Adipose tissue (tissue), 3 donors: ENCODE measurements around the gene GLRX5. TPM values are rescaled to one million over a fixed set of nuclear protein-coding genes. Genes with fewer than 3 reads are reported as not detected.

Source experiments
- H3K27ac ChIP-seq: one replicate; pipeline ENCODE4 v1.5.1; 2013; ENCODE audit warnings: low read depth, low read length
- WGBS, 3 donors: extraction: QIAGEN DNeasy Blood & Tissue Kit; methylation state at CpG; one replicate each; pipeline ENCODE4 v1.1.7; 2013; 5-methylcytosine and 5-hydroxymethylcytosine counted together
- polyA plus RNA-seq, 3 donors: library from polyadenylated mRNA; stranded (reverse); fragments of 200-250 nt; gene quantifications; one replicate each; pipeline ENCODE4 v1.2.3, GENCODE V29; 2013
- donor health status: healthy with polysubstance abuse.
- donor health status: Bipolar disorder and iron deficiency.
- donor health status: healthy.

The GLRX5 gene
- polyA plus RNA-seq, 3 donors = 19.8 to 41.1 (median 38.3) TPM

DNA sequence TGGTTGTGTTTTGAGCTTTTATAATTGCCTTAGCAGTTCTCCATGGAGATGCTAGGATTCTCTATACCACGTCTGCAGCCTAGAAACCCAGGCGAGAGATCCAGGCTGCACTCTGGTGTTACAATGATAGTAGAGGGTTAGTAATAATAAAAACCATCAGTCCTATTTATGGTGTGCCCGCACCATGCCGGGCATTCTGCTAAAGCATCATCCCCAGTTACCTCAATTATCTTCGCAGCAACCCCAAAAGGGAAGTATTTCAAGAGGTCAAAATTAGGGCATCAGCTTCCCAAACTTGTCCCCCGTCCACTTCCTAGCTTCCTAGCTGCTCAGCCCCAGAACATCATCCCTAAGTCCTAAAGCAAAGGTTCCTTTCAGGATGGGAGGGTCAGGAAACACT, 21.6 kb upstream of the GLRX5 start:
- WGBS, 3 donors = 51 to 83% (median 59%) methylated on average over 6 of the region's 6 CpGs
- no peak overlapping the region for H3K27ac ChIP-seq

DNA sequence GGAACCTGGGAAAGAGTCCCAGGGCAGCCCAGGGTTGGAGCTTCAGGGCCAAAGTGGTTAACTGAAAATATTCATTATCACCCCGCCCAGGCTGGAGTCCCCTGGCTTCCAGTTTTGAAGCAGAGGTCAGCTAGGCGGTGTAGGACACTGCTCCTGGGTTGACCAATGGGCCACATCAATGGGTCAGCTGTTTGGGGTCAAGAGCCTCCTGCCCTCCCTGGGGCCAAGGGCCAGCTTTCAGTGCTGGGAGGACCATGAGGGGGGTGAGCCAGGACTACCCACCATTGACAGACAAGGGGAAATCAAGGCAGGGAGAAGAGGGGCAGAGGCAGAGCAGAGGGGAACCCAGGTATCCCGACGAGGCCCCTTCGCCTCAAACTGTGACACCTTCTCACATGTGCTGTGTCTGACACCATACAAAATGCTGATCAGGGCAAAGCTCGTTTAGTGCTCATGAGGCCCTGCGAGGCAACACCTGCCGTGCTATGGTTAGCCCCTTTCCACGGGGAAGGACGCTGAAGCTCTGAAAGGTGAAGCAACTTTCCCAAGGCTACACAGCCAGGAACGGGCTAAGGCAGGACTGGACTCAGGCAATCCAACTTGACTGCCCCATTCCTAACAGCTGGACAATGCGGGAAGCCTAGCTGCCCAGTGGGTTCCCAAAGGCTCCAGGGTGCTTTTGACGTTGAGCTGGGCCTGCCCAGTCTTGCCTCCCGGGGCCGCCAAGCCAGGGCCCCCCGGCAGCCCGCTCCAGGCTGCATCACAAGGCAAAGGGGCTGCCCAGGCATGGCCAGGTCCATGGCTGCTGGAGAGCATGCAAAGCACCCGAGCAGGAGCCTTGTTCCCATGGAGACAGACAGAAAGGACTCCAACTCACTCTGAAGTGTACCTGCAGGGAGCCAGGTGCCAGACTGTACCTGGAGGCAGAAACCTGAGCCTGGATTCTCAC, 20.4 kb upstream of the GLRX5 start:
- H3K27ac ChIP-seq = no peak overlapping the region
- WGBS, 3 donors = 68 to 73% (median 72%) methylated on average over 18 of the region's 18 CpGs

DNA sequence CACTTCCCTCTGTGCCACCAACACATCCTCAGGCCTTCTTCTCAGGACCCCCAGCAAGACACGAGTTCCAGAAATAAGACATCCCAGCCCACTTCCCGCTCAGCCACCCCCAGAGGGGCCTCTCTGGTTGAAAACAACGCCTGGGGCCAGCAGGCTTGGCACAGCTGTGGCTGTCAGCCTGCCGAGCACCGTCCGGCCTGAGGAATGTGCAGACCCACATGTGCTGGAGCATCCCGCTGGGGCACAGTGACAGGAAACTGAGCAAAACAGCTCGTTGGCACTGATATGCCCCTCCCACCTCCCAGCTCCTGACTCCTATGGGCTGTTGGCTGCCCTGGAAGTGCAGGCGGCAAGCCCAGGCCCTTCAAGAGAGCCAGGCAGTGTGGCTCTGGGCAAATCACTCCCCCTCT, 19.8 kb upstream of the GLRX5 start:
- H3K27ac ChIP-seq = no peak overlapping the region
- 8 to 42% (median 14%) methylated on average over 9 of the region's 9 CpGs for WGBS, 3 donors

DNA sequence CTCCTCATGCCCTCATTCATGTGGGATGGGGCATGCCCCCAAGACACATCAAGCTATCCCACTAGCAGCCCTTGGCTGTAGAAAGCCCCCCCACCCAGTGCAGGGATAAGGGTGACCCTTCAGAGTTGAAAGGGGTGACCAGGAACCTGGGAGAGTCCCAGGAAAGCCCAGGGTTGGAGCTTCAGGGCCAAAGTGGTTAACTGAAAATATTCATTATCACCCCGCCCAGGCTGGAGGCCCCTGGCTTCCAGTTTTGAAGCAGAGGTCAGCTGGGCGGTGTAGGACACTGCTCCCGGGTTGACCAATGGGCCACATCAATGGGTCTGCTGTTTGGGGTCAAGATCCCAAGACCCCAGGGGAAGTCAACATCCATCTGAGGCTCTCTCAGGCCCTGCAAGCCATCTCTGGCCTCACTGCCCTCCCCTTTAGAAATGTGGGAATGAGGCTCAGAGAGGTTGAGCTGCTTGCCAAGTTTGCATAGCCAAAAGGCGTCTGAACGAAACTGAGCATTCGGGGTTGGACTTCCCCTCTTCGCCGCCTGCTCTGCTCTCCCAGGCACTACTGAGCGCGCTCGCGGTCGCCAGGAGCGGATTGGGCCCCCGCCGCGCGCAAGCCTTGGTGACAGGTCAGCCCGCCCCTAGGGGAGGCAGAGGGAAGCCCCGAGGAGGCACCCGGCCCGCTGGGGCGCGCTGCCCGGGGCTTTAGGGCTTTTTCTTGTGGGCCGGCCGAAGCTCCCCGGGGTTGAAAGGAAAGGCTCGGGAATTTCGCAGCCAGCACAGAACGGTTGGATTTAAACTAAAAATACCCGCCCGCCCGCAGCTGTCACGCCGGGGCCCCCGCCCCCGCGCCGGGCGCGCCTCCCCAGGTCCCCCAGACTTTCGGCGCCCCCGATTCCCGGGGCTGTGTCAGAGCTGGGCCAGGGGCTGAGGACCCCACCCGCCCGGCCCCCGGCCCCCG, 19.0 kb upstream of the GLRX5 start:
- WGBS, 3 donors = 1 to 4% (median 2%) methylated on average over 40 to 50 of the region's 50 CpGs

DNA sequence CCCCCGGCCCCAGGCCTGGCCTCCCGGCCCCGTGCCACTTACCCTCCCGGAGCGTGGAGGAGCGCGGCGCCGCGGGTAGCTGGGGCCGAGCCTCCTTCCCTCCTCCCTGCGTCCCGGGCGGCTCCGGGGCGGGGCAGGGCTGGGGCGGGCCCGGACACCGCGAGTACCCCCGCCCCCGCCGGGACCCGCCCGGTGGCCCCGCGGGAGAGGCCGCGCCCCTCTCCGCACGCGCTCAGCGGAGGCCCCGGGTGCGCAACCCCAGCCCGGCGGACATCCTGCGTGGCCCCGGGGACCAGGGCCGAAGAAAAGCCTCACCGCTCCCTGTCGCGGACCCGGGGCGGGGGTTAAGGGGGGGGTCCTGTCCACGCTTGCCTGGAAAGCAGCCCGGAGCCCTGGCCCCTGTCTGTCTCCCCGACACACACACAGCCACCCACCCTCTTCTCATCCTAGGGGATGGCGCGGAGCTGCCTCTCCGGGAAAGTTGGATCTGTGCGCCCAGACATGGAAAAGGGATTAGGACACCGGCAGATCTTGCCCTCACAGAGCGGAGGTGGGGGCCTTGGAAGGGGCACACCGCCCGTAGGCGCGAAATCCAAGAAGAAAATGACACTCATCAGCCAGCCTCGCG, 18.2 kb upstream of the GLRX5 start, which contains the start of gene SYNE3:
Gene SYNE3 (minus strand): TSS at position 97 of the 628 bp plus-strand sequence. CDS start 40,829 bp downstream, outside the sequence.
- peak within 1 kb of the TSS; percentile 44 for H3K27ac ChIP-seq
- WGBS, 3 donors = 10 to 11% (median 11%) methylated on average over 37 to 53 of the region's 60 CpGs

More for the DNA sequence above, 19.0 kb upstream of the GLRX5 start:
- H3K27ac ChIP-seq = peak overlapping the region; percentile 44

DNA sequence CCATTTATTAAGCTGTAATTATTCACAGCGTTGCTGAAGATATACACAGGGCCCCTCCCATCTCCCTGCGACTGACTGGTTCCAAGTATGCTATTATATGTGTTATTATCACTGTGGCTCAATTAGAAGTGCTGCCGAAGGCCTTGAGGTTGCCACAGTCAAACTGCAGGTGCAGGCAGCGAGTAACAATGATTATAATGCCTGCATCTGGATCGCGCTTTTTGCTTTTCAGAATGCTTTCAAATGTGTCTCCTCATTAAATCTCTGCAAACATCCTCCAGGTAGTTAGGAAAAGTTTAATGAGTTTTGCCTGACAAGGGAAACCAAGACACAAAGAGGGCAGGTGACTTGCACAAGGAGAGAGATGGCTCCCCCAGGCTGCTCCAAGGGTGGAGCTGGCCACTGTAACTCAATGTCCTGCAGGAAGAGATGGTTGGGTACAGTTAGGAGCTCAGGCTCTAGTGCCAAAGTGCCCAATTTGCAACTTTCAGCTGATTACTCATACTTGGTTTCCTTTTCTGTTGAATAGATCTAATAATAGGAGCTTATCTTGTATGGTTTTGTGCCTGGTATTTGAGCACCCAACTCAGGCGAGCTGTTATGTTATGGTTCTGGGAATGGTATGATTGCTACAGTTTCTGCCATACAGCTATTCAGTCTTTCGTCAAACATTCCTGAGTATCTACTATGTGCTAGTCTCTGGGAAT, 16.7 kb upstream of the GLRX5 start:
- no peak overlapping the region for H3K27ac ChIP-seq
- WGBS, 3 donors = 53 to 70% (median 55%) methylated on average over 8 of the region's 8 CpGs

DNA sequence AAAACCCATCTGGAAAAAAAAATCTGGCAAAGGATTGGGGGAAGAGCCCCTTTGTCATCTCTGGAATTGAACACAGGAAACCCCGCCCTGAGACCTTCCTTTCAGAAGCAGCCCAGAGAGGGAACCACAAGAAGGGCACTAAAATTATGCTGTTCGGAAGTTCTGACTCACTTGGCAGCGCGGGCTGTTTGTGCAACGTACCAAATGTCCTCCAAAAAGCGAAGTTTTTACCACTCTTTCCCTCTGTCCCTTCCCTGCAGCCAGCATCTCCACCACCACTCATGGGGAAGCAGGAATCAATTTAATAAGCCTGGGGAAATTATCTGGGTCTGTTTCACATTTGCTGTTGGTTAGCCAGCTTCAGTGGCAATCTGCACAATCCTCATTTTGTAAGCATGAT, 15.2 kb upstream of the GLRX5 start:
- H3K27ac ChIP-seq = no peak overlapping the region
- 13 to 53% (median 19%) methylated on average over 6 of the region's 6 CpGs for WGBS, 3 donors

DNA sequence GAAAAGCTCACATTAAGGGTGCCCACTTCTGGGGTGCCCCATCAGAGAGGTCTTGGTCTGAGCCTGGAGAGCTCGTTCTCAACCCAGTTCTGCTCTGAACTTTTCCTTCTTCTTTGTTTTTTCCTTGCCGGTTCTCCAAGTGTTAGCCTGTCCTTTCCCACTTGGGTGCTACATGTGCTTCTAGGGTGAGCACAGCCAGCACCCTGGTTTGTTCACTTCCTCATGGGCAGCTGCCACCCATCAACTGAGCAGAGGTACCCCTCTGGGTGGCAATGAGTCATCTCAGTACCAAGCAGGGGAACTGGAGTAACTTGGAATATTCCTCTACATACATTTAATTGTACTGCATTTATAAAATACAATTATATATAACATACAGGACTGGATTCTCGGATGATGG, 14.5 kb upstream of the GLRX5 start:
- H3K27ac ChIP-seq = no peak overlapping the region
- whole genome bisulfite sequencing, 3 donors = 62 to 68% (median 67%) methylated on average over 3 of the region's 3 CpGs

DNA sequence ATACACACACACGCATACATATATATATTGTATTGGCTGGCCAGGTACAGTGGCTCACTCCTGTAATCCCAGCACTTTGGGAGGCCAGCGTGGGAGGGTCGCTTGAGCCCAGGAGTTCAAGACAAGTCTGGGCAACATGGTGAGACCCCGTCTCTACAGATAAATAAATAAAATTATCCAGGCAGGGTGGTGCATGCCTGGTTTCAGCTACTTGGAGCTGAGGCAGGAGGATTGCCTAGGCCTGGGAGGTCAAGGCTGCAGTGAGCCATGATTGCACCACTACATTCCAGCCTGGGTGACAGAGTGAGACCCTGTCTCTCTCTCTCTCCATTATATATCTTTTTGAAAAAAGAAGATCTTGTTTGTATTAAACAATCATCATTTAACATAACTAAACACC, 13.8 kb upstream of the GLRX5 start:
- WGBS, 3 donors = 86 to 91% (median 91%) methylated on average over 4 of the region's 4 CpGs

DNA sequence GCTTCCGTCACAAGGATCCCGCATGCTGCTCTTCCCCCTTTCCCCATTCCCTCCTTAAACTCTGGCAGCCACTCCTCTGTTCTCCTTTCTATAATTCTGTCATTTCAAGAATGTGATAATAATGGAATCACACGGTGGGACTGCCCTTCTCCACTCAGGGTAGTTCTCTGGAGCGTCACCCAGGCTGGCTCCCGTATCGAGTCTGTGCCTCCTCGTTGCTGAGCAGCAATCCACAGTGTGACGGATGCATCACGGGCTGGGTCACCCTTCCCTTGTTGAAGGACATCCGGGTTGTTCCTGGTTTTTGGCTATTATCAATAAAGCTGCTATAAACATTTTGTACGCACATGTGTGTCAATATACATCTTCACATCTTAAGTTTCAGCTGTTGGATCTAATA, 12.7 kb upstream of the GLRX5 start:
- WGBS, 3 donors = 87 to 92% (median 89%) methylated on average over 11 of the region's 11 CpGs
- no peak overlapping the region for H3K27ac ChIP-seq

More for the DNA sequence above, 13.8 kb upstream of the GLRX5 start:
- H3K27ac ChIP-seq = no peak overlapping the region

DNA sequence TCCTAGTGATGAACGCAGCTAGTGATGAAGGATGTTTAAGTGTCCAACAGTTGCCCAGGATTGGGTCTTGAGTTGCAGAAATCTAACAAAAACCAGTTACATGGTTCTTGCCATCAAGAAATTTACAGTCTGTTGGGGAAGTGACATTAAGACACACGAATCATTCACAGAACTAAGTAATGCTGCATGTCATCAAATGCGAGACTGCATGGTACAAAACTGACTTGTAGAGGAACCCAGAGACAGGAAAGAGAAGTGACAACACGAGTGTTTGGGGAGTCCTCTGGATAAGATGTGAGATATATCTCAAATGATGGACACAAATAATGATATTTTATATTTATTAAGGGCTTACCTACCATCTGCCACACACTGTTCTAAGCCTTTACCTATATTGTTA, 12.3 kb upstream of the GLRX5 start:
- H3K27ac ChIP-seq = no peak overlapping the region

DNA sequence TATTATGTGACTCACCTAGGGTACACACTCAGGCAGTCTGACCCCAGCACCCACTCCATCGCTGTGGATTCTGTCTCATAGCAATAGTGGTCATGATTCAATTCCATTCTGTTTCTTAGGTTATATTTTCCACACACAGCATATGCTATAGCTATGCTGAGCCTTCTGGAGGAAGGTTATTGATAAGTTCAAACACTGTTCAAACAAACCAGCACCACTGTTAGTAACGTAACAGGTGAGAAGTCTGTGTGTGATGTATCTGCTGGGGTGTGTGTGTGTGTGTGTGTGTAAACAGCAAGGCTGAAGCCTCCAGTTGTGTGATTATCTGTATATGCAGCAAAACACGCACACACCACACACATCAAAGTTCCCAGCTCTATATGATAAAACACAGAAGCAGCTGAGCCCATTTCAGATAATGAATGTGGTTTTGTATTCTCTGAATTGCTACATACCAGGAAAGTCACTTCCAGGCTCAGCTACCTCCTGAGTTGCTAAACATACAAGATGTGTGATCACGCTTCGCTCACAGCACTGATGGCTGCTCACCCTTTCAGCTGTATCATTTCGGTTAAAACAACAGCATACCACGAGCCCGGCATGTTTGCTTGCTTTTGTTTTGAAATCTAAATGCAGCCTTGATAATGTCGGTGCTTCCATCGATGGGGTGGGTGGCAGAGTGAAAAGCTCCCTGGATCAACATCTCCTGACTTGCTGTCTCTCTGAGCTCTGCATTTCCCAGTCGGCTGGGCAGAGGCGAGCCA, 11.6 kb upstream of the GLRX5 start:
- no peak overlapping the region for H3K27ac ChIP-seq
- WGBS, 3 donors = 36 to 45% (median 44%) methylated on average over 12 of the region's 12 CpGs

More for the DNA sequence above, 12.3 kb upstream of the GLRX5 start:
- WGBS, 3 donors = 62 to 87% (median 70%) methylated on average over 4 of the region's 4 CpGs

DNA sequence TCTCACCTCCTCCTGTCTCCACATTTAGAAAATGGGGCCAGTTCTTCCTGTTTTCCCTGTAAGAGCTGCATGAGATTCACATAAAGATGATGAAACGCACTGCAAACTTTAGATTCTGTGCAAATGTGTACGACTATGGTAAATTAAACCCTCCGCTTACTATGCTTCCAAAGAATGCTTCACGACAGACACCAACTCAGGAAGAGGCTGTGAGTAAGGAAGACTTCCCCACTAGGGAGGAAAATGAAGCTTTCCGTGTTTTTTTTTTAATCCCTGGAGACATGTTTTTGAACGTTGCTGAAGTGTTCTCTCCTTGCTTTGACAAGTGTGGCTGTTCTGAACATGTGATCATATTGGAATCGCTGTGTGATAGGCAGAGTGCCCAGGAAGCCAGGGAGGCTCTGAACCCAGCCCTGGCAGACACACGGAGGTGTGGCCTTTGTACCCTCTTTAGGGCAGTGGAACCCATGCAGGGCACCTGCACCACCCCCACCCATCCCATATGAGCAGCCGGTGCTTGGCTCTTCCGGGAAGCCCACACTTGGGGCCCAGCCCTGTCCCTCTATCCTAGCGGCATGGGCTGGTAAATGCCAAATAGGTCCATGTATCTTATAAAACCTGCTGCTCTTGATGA, 10.9 kb upstream of the GLRX5 start:
- H3K27ac ChIP-seq = no peak overlapping the region
- WGBS, 3 donors = 28 to 33% (median 32%) methylated on average over 11 of the region's 11 CpGs

DNA sequence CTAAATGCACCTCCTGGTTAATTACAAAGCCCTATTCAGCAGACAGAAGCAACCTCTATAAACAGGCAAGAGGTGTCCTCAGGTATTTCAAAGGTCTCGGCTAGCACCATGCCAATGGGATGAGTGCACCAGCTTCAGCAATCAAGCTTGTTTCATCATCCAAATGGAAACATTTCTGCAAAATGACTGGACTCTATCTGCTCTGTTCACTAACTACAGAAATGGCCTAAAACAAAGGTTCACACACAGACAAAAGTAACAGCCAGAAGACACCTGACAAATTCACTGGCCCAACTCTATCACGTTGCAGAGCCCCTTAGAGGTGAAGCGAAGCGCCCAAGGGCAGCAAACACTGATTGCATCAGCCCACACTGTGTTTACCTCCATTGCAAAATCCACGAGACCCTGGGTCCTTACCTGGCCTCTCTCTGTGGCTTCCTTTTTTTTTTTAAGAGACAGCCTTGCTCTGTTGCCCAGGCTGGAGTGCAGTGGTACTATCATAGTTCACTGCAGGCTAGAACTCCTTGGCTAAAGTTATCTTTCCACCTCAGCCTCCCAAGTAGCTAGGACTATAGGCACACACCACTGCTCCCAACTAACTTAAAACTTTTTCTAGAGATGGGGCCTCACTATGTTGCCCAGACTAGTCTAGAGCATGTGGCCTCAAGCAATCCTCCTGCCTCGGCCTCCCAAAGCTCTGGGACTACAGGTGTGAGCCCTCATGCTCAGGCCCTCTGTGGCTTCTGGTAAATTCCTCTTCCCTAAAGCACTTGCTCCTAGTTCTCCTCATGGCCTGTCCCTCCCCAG, 9.9 kb upstream of the GLRX5 start:
- H3K27ac ChIP-seq = no peak overlapping the region
- WGBS, 3 donors = 63 to 78% (median 76%) methylated on average over 6 of the region's 6 CpGs

DNA sequence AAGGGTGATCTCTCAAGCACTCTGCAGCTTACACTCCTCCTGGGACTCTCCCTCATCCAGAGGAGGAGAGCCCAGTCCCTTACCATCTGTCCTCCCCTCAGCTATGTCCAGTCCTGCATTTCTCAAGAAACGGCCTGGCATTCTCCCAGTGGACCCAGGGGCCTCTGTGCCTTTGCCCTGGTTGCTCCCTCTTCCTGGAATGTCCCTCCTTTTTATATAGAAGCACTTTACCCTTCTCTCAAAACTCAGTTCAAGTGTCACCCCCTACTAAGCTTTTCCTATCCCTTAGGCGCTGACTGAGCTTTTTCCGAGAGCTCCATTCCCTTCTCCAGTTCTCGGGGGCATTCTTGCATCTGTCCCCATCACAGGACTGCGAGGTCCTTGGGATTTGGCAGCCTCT, 8.9 kb upstream of the GLRX5 start:
- 70 to 78% (median 77%) methylated on average over 5 of the region's 5 CpGs for WGBS, 3 donors
- H3K27ac ChIP-seq = no peak overlapping the region
